ENCODE data around the gene DDX28.

Gene DDX28

GRCh38 chr16:68022728-68023537, at the start of gene DDX28, which contains the start of gene DUS2:
TSS of gene DDX28 (minus strand) at chr16:68023232. CDS start at chr16:68023202, 30 bp downstream.
TSS of gene DUS2 (plus strand) at chr16:68023284. CDS start at chr16:68038024, 14,740 bp downstream.
- Histone ChIP-seq H3K4me3 (ENCODE audit: low read length) (peak within 1 kb of the TSS; percentile 59), H3K9me3 (ENCODE audit: low read length) (no peaks in the 10 kb centered on the region), H3K36me3 (ENCODE audit: insufficient read depth, low read length) (peaks cover 18% of the 10 kb centered on the region), H2AFZ (ENCODE audit: low read depth, low read length) (peak within 1 kb of the TSS; percentile 57), H3K4me1 (ENCODE audit: insufficient read depth, low read length) (peaks cover 21% of the 10 kb centered on the region), H3K27me3 (ENCODE audit: insufficient read depth, low read length) (no peaks in the 10 kb centered on the region)

GRCh38 chr16:68072038-68072695, 49.1 kb upstream of the DDX28 start:
- no peaks in the 10 kb centered on the region for H3K27me3 ChIP-seq (ENCODE audit: insufficient read depth, low read length)
- H2AFZ ChIP-seq (ENCODE audit: low read depth, low read length) = no peak overlapping the region
- H3K36me3 ChIP-seq (ENCODE audit: insufficient read depth, low read length) = peaks cover 64% of the 10 kb centered on the region
- no peaks in the 10 kb centered on the region for H3K4me1 ChIP-seq (ENCODE audit: insufficient read depth, low read length)
- no peak overlapping the region for H3K4me3 ChIP-seq (ENCODE audit: low read length)
- H3K9me3 ChIP-seq (ENCODE audit: low read length) = no peaks in the 10 kb centered on the region

GRCh38 chr16:68071518-68071901, 48.5 kb upstream of the DDX28 start:
- Histone ChIP-seq H3K9me3 (ENCODE audit: low read length) (no peaks in the 10 kb centered on the region), H3K4me3 (ENCODE audit: low read length) (no peak overlapping the region), H3K36me3 (ENCODE audit: insufficient read depth, low read length) (peaks cover 62% of the 10 kb centered on the region), H2AFZ (ENCODE audit: low read depth, low read length) (no peak overlapping the region), H3K27me3 (ENCODE audit: insufficient read depth, low read length) (no peaks in the 10 kb centered on the region), H3K4me1 (ENCODE audit: insufficient read depth, low read length) (peaks cover 2% of the 10 kb centered on the region)

GRCh38 chr16:68070806-68071517, 47.9 kb upstream of the DDX28 start:
- no peak overlapping the region for H2AFZ ChIP-seq (ENCODE audit: low read depth, low read length)
- H3K4me1 ChIP-seq (ENCODE audit: insufficient read depth, low read length) = peaks cover 8% of the 10 kb centered on the region
- no peaks in the 10 kb centered on the region for H3K27me3 ChIP-seq (ENCODE audit: insufficient read depth, low read length)
- no peak overlapping the region for H3K4me3 ChIP-seq (ENCODE audit: low read length)
- H3K36me3 ChIP-seq (ENCODE audit: insufficient read depth, low read length) = peaks cover 57% of the 10 kb centered on the region
- no peaks in the 10 kb centered on the region for H3K9me3 ChIP-seq (ENCODE audit: low read length)

- peaks cover 15% of the 10 kb centered on the region for H3K4me1 ChIP-seq (ENCODE audit: insufficient read depth, low read length)
- peaks cover 50% of the 10 kb centered on the region for H3K36me3 ChIP-seq (ENCODE audit: insufficient read depth, low read length)
- no peaks in the 10 kb centered on the region for H3K27me3 ChIP-seq (ENCODE audit: insufficient read depth, low read length)
Measured at GRCh38 chr16:68070249-68070730, 47.3 kb upstream of the DDX28 start.

GRCh38 chr16:68069511-68070248, 46.6 kb upstream of the DDX28 start:
- Histone ChIP-seq H3K36me3 (ENCODE audit: insufficient read depth, low read length) (peaks cover 44% of the 10 kb centered on the region), H3K9me3 (ENCODE audit: low read length) (no peaks in the 10 kb centered on the region), H3K4me1 (ENCODE audit: insufficient read depth, low read length) (peaks cover 20% of the 10 kb centered on the region), H2AFZ (ENCODE audit: low read depth, low read length) (no peak overlapping the region), H3K4me3 (ENCODE audit: low read length) (no peak overlapping the region), H3K27me3 (ENCODE audit: insufficient read depth, low read length) (no peaks in the 10 kb centered on the region)

More at GRCh38 chr16:68070249-68070730, 47.3 kb upstream of the DDX28 start:
- Histone ChIP-seq H2AFZ (ENCODE audit: low read depth, low read length) (no peak overlapping the region), H3K4me3 (ENCODE audit: low read length) (no peak overlapping the region), H3K9me3 (ENCODE audit: low read length) (no peaks in the 10 kb centered on the region)

- no peaks in the 10 kb centered on the region for H3K27me3 ChIP-seq (ENCODE audit: insufficient read depth, low read length)
- H2AFZ ChIP-seq (ENCODE audit: low read depth, low read length) = no peak overlapping the region
- no peak overlapping the region for H3K4me3 ChIP-seq (ENCODE audit: low read length)
- no peaks in the 10 kb centered on the region for H3K9me3 ChIP-seq (ENCODE audit: low read length)
- H3K36me3 ChIP-seq (ENCODE audit: insufficient read depth, low read length) = peaks cover 37% of the 10 kb centered on the region
- H3K4me1 ChIP-seq (ENCODE audit: insufficient read depth, low read length) = peaks cover 20% of the 10 kb centered on the region
Measured at GRCh38 chr16:68068926-68069325, 45.9 kb upstream of the DDX28 start.

- no peaks in the 10 kb centered on the region for H3K9me3 ChIP-seq (ENCODE audit: low read length)
- H3K36me3 ChIP-seq (ENCODE audit: insufficient read depth, low read length) = peaks cover 23% of the 10 kb centered on the region
- H3K4me3 ChIP-seq (ENCODE audit: low read length) = no peak overlapping the region
- peaks cover 20% of the 10 kb centered on the region for H3K4me1 ChIP-seq (ENCODE audit: insufficient read depth, low read length)
- H3K27me3 ChIP-seq (ENCODE audit: insufficient read depth, low read length) = no peaks in the 10 kb centered on the region
- H2AFZ ChIP-seq (ENCODE audit: low read depth, low read length) = no peak overlapping the region
Measured at GRCh38 chr16:68066763-68067162, 43.7 kb upstream of the DDX28 start.

- H2AFZ ChIP-seq (ENCODE audit: low read depth, low read length) = no peak overlapping the region
- no peak overlapping the region for H3K4me3 ChIP-seq (ENCODE audit: low read length)
- H3K27me3 ChIP-seq (ENCODE audit: insufficient read depth, low read length) = no peaks in the 10 kb centered on the region
- H3K9me3 ChIP-seq (ENCODE audit: low read length) = no peaks in the 10 kb centered on the region
- peaks cover 20% of the 10 kb centered on the region for H3K4me1 ChIP-seq (ENCODE audit: insufficient read depth, low read length)
- H3K36me3 ChIP-seq (ENCODE audit: insufficient read depth, low read length) = peaks cover 22% of the 10 kb centered on the region
Measured at GRCh38 chr16:68065716-68066305, 42.8 kb upstream of the DDX28 start.

- Histone ChIP-seq H3K27me3 (ENCODE audit: insufficient read depth, low read length) (no peaks in the 10 kb centered on the region), H3K4me3 (ENCODE audit: low read length) (no peak overlapping the region), H3K9me3 (ENCODE audit: low read length) (no peaks in the 10 kb centered on the region), H3K36me3 (ENCODE audit: insufficient read depth, low read length) (peaks cover 20% of the 10 kb centered on the region), H3K4me1 (ENCODE audit: insufficient read depth, low read length) (peaks cover 20% of the 10 kb centered on the region), H2AFZ (ENCODE audit: low read depth, low read length) (no peak overlapping the region)
Measured at GRCh38 chr16:68064791-68065365, 41.8 kb upstream of the DDX28 start.

- Histone ChIP-seq H3K27me3 (ENCODE audit: insufficient read depth, low read length) (no peaks in the 10 kb centered on the region), H3K4me1 (ENCODE audit: insufficient read depth, low read length) (peaks cover 20% of the 10 kb centered on the region), H3K36me3 (ENCODE audit: insufficient read depth, low read length) (peaks cover 20% of the 10 kb centered on the region), H3K9me3 (ENCODE audit: low read length) (no peaks in the 10 kb centered on the region), H2AFZ (ENCODE audit: low read depth, low read length) (no peak overlapping the region), H3K4me3 (ENCODE audit: low read length) (no peak overlapping the region)
Measured at GRCh38 chr16:68062910-68063393, 39.9 kb upstream of the DDX28 start.

- Histone ChIP-seq H2AFZ (ENCODE audit: low read depth, low read length) (no peak overlapping the region), H3K9me3 (ENCODE audit: low read length) (no peaks in the 10 kb centered on the region), H3K27me3 (ENCODE audit: insufficient read depth, low read length) (no peaks in the 10 kb centered on the region), H3K4me3 (ENCODE audit: low read length) (no peak overlapping the region), H3K4me1 (ENCODE audit: insufficient read depth, low read length) (peaks cover 17% of the 10 kb centered on the region), H3K36me3 (ENCODE audit: insufficient read depth, low read length) (peaks cover 25% of the 10 kb centered on the region)
Measured at GRCh38 chr16:68061396-68061795, 38.4 kb upstream of the DDX28 start.

All from neuron (in vitro differentiated cells).